ENCODE measurements around the gene TIGD3. TPM values are rescaled to one million over a fixed set of nuclear protein-coding genes. Genes with fewer than 3 reads are reported as not detected.

The TIGD3 gene
- total and polyA plus RNA-seq, 2 of the 8 experiments (the other 6 are each of a cell fraction or from before 2014, with no cell fraction given), result 1.1 to 1.3 TPM

GRCh38 chr11:65353900-65354264 lies 669 bp upstream of the TIGD3 start:
- H3K4me1 ChIP-seq (replicated peaks in 1 of 4; ENCODE audit: control insufficient read depth in 3 of 4, insufficient read depth in 4 of 4, low read length in 3 of 4), result peaks cover 0 to 10% (median 3%) of the 10 kb centered on the region in 4 experiments; a peak in 5 of 7 replicates
- no peak overlapping the region for H2AK5ac ChIP-seq (ENCODE audit: low read depth, low read length)
- ChIA-PET CTCF (ENCODE audit: partially characterized antibody) (interaction anchor here (0.6 to 3.9 kb wide), 13 partner anchors 9 to 540 kb away, joined by 3 to 24 read pairs (median 3); partner anchors contain the start of gene DPF2), POLR2A (ENCODE audit: partially characterized antibody) (interaction anchor here (0.6 to 3.9 kb wide), 24 partner anchors 9 to 1115 kb away, joined by 3 to 20 read pairs (median 4); partner anchors contain the start of genes CAPN1, CDC42EP2, DPF2 and MALAT1)
- no peaks in the 10 kb centered on the region for H3K79me2 ChIP-seq (ENCODE audit: control insufficient read depth in 1 of 2, insufficient read depth in 2 of 2, low read length in 2 of 2)
- H3K27me3 ChIP-seq (replicated peaks in 1 of 4; ENCODE audit: control insufficient read depth in 3 of 4, extremely low read depth in 1 of 4, insufficient read depth in 3 of 4, low read length in 3 of 4), result peaks cover 7 to 29% (median 19%) of the 10 kb centered on the region in 4 experiments
- H3K56ac ChIP-seq (replicated peaks; ENCODE audit: insufficient read length, low read depth, low read length), result no peak overlapping the region
- H3K4me2 ChIP-seq (ENCODE audit: insufficient read depth in 1 of 2, low read depth in 2 of 2, low read length in 2 of 2), result peak overlapping the region; percentile 90 to 92
- H4K91ac ChIP-seq (replicated peaks; ENCODE audit: insufficient read length, low read length), result no peak overlapping the region
- H3K18ac ChIP-seq (ENCODE audit: extremely low read depth, low read length), result no peak overlapping the region
- H3K9me3 ChIP-seq (ENCODE audit: insufficient read depth in 2 of 2, low read depth in 1 of 2, low read length in 1 of 2), result no peaks in the 10 kb centered on the region
- H2BK5ac ChIP-seq (ENCODE audit: low read depth, low read length), result no peak overlapping the region
- H4K20me1 ChIP-seq (replicated peaks in 1 of 2; ENCODE audit: control insufficient read depth in 1 of 2, insufficient read depth in 2 of 2, low read length in 2 of 2), result peaks cover 2 to 8% of the 10 kb centered on the region in 2 experiments
- peak overlapping the region; percentile 65 to 90 (median 78) for H3K4me3 ChIP-seq (ENCODE audit: extremely low read depth in 1 of 4, insufficient read depth in 2 of 4, low read depth in 3 of 4, low read length in 4 of 4)
- no peak overlapping the region for H3K14ac ChIP-seq (ENCODE audit: insufficient read length)
- H3K9ac ChIP-seq (replicated peaks in 1 of 4; ENCODE audit: extremely low read depth in 1 of 4, low read depth in 3 of 4, low read length in 3 of 4), result peak overlapping the region in 3 of 4 experiments; percentile 15 to 48 (median 34); a peak in 3 of 7 replicates
- H3K23ac ChIP-seq (ENCODE audit: insufficient read length), result no peak overlapping the region
- H3K36me3 ChIP-seq (ENCODE audit: control insufficient read depth in 2 of 4, insufficient read depth in 4 of 4, low read length in 3 of 4), result peaks cover 15 to 38% (median 22%) of the 10 kb centered on the region in 4 experiments
- no peak overlapping the region for H2AFZ ChIP-seq (ENCODE audit: low read length)
- H2BK120ac ChIP-seq (replicated peaks; ENCODE audit: low read depth, low read length), result no peak overlapping the region
- FAIRE-seq (no peak), DNase-seq (ENCODE audit: low read depth in 1 of 2, low spot score in 2 of 2) (no peak)
- no peaks in the 10 kb centered on the region for H3K79me1 ChIP-seq (ENCODE audit: low read depth, low read length)
- no peak overlapping the region for H3K4ac ChIP-seq (replicated peaks; ENCODE audit: insufficient read length, low read depth, low read length)
- no peak overlapping the region for H2BK12ac ChIP-seq (ENCODE audit: low read depth, low read length)
- H3K27ac ChIP-seq (ENCODE audit: low read depth, low read length), result no peak overlapping the region
- no peak overlapping the region for H2BK15ac ChIP-seq (ENCODE audit: low read length)
- H4K8ac ChIP-seq (ENCODE audit: extremely low read depth, insufficient read depth, low read length), result no peak overlapping the region
- WGBS, 2 experiments (ENCODE audit: extremely low coverage in 1 of 2, insufficient coverage in 1 of 2, insufficient read length in 1 of 2, insufficient replicate concordance in 2 of 2, low coverage in 1 of 2, low lambda C conversion rate in 2 of 2, missing lambda C conversion rate in 1 of 2), result 25 to 100% methylated on average over 2 to 16 of the region's 16 CpGs
- no peak overlapping the region for H4K5ac ChIP-seq (ENCODE audit: insufficient read length, low read depth, low read length)
- no peak overlapping the region for H2BK20ac ChIP-seq (ENCODE audit: low read length)
- peaks cover 9% of the 10 kb centered on the region for H3K23me2 ChIP-seq (ENCODE audit: low read depth, low read length)

Measured in H1 (cell line).